ENCODE results near the gene PPIA.
"Not testable (repeated sequence)": the region's sequence is repeated elsewhere in the genome, so short reads cannot be mapped to it uniquely, and the experiment has no call there.

Gene PPIA

DNA sequence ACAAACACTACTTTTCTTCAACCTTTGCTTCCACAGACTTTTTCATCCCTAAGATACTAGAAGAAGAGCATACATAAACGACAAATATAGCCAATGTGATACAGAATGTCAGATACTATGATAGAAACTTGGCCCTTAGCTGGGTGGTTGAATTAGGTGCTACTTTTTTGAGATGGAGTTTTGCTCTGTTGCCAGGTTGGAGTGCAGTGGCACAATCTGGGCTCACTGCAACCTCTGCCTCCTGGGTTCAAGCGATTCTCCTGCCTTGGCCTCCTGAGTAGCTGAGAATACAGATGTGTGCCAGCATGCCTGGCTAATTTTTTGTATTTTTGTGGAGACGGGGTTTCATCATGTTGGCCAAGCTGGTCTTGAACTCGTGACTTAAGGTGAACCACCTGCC, 3.5 kb downstream of the PPIA start:
- Histone ChIP-seq H4K20me1 (peaks cover 66 to 82% (median 76%) of the 10 kb centered on the region in 11 experiments), H3K4me1 (peaks cover 26 to 68% (median 33%) of the 10 kb centered on the region in 10 experiments), H3K9me3 (replicated peaks in 1 of 11) (no peaks in the 10 kb centered on the region), H3K27ac (no peak overlapping the region), H3K4me2 (peak overlapping the region; percentile 92 to 100 (median 96); a peak in 17 of 22 replicates), H3K27me3 (no peaks in the 10 kb centered on the region), H3K36me3 (peaks cover 63 to 75% (median 73%) of the 10 kb centered on the region in 11 experiments), H3K9ac (peak overlapping the region in 3 of 11 experiments; percentile 26 to 38 (median 32); a peak in 5 of 22 replicates), H3K4me3 (peak overlapping the region in 1 of 10 experiments; percentile 94; a peak in 5 of 20 replicates)
- TF ChIP-seq Cebpa-rat (IDR thresholded peaks at IDR 0.05) = no peak

DNA sequence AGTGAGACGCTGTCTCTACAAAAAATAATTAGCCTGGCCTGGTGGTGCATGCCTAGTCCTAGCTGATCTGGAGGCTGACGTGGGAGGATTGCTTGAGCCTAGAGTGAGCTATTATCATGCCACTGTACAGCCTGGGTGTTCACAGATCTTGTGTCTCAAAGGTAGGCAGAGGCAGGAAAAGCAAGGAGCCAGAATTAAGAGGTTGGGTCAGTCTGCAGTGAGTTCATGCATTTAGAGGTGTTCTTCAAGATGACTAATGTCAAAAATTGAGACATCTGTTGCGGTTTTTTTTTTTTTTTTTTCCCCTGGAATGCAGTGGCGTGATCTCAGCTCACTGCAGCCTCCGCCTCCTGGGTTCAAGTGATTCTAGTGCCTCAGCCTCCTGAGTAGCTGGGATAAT, 5.4 kb downstream of the PPIA start:
- Histone ChIP-seq H3K36me3 (peaks cover 66 to 80% (median 76%) of the 10 kb centered on the region in 11 experiments), H3K4me1 (peaks cover 25 to 58% (median 28%) of the 10 kb centered on the region in 10 experiments), H4K20me1 (peaks cover 66 to 98% (median 90%) of the 10 kb centered on the region in 11 experiments), H3K9ac (peak overlapping the region in 1 of 11 experiments; percentile 56; a peak in 1 of 22 replicates), H3K4me2 (no peak overlapping the region), H3K9me3 (replicated peaks in 1 of 11) (no peaks in the 10 kb centered on the region), H3K27me3 (no peaks in the 10 kb centered on the region), H3K27ac (no peak overlapping the region), H3K4me3 (no peak overlapping the region)
- TF ChIP-seq Cebpa-rat (IDR thresholded peaks at IDR 0.05) = no peak

DNA sequence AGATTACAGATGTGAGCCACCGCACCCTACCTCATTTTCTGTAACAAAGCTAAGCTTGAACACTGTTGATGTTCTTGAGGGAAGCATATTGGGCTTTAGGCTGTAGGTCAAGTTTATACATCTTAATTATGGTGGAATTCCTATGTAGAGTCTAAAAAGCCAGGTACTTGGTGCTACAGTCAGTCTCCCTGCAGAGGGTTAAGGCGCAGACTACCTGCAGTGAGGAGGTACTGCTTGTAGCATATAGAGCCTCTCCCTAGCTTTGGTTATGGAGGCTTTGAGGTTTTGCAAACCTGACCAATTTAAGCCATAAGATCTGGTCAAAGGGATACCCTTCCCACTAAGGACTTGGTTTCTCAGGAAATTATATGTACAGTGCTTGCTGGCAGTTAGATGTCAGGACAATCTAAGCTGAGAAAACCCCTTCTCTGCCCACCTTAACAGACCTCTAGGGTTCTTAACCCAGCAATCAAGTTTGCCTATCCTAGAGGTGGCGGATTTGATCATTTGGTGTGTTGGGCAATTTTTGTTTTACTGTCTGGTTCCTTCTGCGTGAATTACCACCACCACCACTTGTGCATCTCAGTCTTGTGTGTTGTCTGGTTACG, 6.0 kb downstream of the PPIA start:
- peaks cover 25 to 58% (median 28%) of the 10 kb centered on the region in 10 experiments for H3K4me1 ChIP-seq
- H3K27ac ChIP-seq = no peak overlapping the region
- no peak for TF ChIP-seq Cebpa-rat (IDR thresholded peaks at IDR 0.05)
- H4K20me1 ChIP-seq = peaks cover 65 to 96% (median 88%) of the 10 kb centered on the region in 11 experiments
- H3K4me2 ChIP-seq = no peak overlapping the region; a peak in 1 of 22 replicates
- H3K36me3 ChIP-seq = peaks cover 66 to 80% (median 76%) of the 10 kb centered on the region in 11 experiments
- no peaks in the 10 kb centered on the region for H3K27me3 ChIP-seq
- H3K9ac ChIP-seq = no peak overlapping the region
- H3K9me3 ChIP-seq (replicated peaks in 1 of 11) = no peaks in the 10 kb centered on the region
- no peak overlapping the region for H3K4me3 ChIP-seq

DNA sequence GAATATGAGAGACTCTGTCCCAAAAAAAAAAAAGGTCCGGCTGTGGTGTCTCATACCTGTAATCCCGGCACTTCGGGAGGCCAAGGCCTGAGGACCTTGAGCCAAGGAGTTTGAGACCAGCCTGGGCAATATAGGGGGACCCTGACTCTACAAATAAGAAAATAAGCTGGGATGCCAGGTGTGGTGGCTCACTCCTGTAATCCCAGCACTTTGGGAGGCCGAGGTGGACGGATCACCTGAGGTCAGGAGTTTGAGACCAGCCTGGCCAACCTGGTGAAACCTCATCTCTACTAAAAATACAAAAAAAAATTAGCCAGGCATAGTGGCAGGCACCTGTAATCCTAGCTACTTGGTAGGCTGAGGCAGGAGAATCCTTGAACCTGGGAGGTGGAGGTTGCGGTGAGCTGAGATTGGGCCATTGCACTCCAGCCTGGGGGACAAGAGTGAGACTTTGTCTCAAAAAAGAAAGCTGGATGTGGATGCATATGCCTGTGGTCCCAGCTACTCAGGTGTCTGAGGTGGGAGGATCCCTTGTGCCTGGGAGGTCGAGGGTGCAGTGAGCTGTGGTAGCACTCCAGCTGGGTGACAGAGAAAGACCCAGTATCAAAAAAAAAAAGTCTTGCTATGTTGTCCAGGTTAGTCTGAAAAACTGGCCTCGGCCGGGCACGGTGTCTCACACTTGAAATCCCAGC, 7.5 kb downstream of the PPIA start:
- H4K20me1 ChIP-seq = peaks cover 50 to 81% (median 73%) of the 10 kb centered on the region in 11 experiments
- H3K4me3 ChIP-seq; H3K9me3 ChIP-seq (replicated peaks in 1 of 11); H3K27me3 ChIP-seq; H3K9ac ChIP-seq; H3K27ac ChIP-seq; H3K4me2 ChIP-seq: not testable (repeated sequence)
- peaks cover 12 to 48% (median 16%) of the 10 kb centered on the region in 10 experiments for H3K4me1 ChIP-seq
- H3K36me3 ChIP-seq = peaks cover 56 to 65% (median 61%) of the 10 kb centered on the region in 11 experiments

DNA sequence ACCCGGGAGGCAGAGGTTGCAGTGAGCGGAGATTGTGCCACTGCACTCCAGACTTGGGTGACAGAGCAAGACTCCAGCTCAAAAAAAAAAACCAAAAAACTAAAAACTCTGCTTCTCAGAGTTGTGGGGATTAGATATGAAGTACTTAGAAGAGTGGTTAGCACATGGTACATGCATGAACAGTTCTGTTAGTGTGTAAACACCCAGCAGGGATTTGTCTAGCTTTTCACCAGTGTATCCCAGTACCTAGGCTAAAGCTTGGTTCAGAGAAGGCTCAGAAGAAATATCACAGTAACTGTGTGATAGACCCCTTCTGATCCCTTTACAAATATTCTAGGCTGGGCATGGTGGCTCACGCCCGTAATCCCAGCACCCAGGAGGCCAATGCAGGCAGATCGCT, 9.5 kb downstream of the PPIA start:
- Histone ChIP-seq H3K9me3 (replicated peaks in 1 of 11) (no peaks in the 10 kb centered on the region), H4K20me1 (peaks cover 30 to 61% (median 54%) of the 10 kb centered on the region in 11 experiments), H3K4me1 (peaks cover 0 to 29% (median 0%) of the 10 kb centered on the region in 10 experiments; a peak in 4 of 20 replicates), H3K27me3 (no peaks in the 10 kb centered on the region), H3K9ac (no peak overlapping the region), H3K4me2 (no peak overlapping the region), H3K27ac (no peak overlapping the region), H3K4me3 (no peak overlapping the region), H3K36me3 (peaks cover 36 to 46% (median 41%) of the 10 kb centered on the region in 11 experiments)
- TF ChIP-seq Cebpa-rat (IDR thresholded peaks at IDR 0.05) = no peak

DNA sequence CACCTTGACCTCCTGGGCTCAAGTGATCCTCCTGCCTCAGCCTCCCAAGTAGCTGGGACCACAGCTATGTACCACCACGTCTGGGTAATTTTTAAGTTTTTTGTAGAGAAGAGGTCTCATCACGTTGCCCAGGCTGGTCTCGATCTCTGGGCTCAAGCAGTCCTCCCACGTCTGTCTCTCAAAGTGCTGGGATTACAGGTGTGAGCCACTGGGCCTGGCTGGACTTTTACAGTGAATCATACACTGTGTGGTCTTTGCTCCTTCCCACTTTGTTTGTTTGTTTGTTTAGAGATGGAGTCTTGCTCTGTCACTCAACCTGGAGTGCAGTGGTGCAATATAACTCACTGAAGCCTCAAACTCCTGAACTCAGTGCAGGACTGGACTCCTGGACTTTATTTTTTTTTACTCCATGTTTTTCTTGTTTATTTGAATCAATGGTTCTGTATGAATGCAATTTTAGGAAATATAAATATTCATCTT, 12.5 kb downstream of the PPIA start:
- H3K27me3 ChIP-seq = no peaks in the 10 kb centered on the region
- H4K20me1 ChIP-seq = peaks cover 2 to 31% (median 24%) of the 10 kb centered on the region in 11 experiments; a peak in 20 of 22 replicates
- TF ChIP-seq Cebpa-rat (IDR thresholded peaks at IDR 0.05) = no peak
- no peak overlapping the region for H3K4me2 ChIP-seq
- H3K9ac ChIP-seq = no peak overlapping the region
- H3K4me3 ChIP-seq = no peak overlapping the region
- H3K9me3 ChIP-seq (replicated peaks in 1 of 11) = no peaks in the 10 kb centered on the region
- H3K27ac ChIP-seq = no peak overlapping the region
- peaks cover 0 to 5% (median 0%) of the 10 kb centered on the region in 10 experiments; a peak in 2 of 20 replicates for H3K4me1 ChIP-seq
- peaks cover 7 to 17% (median 13%) of the 10 kb centered on the region in 11 experiments for H3K36me3 ChIP-seq

DNA sequence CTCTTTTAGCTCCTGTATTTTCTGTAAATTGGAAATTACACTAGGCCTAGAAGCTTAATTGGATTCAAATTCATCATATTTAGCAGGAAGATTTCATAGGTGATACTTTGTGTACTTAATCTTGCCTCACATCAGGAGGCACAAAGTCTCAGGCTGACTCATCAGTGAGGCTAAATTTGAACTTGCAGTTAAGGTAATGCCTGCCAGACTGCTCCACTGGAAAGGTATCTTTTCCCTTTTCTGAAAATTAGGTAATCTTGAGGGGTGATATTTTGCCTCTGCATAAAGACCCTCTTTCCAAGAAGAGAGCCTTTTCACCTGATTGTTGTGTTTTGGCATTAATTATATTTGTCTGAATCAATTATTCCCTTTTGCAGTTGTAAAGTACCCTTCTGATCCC, 14.6 kb downstream of the PPIA start:
- no peak for TF ChIP-seq Cebpa-rat (IDR thresholded peaks at IDR 0.05)
- H4K20me1 ChIP-seq = peaks cover 0 to 10% (median 2%) of the 10 kb centered on the region in 11 experiments; a peak in 5 of 22 replicates
- 0 out of 22 replicates have a peak, but pooled peaks cover 0 to 3% (median 0%) of the 10 kb centered on the region in 11 experiments for H3K36me3 ChIP-seq
- H3K9me3 ChIP-seq (replicated peaks in 1 of 11) = no peaks in the 10 kb centered on the region
- no peaks in the 10 kb centered on the region for H3K4me1 ChIP-seq
- H3K4me2 ChIP-seq = no peak overlapping the region
- no peak overlapping the region for H3K27ac ChIP-seq
- no peaks in the 10 kb centered on the region for H3K27me3 ChIP-seq
- no peak overlapping the region for H3K9ac ChIP-seq
- no peak overlapping the region for H3K4me3 ChIP-seq

DNA sequence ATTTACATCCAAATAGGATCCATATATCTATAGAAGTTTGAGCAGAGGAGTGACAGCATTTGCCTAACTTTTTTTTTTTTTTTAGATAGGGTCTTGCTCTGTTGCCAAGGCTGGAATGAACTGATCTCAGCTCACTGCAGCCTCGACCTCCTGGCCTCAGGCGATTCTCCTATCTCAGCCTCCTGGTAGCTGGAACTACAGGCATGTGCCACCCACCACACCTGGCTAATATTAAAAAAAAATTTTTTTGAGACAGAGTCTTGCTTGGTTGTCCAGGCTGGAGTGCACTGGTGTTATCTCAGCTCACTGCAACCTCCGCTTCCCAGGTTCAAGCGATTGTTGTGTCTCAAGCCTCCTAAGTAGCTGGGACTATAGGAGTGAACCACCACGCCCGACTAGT, 15.1 kb downstream of the PPIA start:
- no peaks in the 10 kb centered on the region for H3K36me3 ChIP-seq
- no peaks in the 10 kb centered on the region for H3K27me3 ChIP-seq
- H4K20me1 ChIP-seq = peaks cover 0 to 5% (median 0%) of the 10 kb centered on the region in 11 experiments; a peak in 2 of 22 replicates
- H3K4me3 ChIP-seq = no peak overlapping the region
- no peak overlapping the region for H3K27ac ChIP-seq
- H3K9me3 ChIP-seq (replicated peaks in 1 of 11) = no peaks in the 10 kb centered on the region
- TF ChIP-seq Cebpa-rat (IDR thresholded peaks at IDR 0.05) = no peak
- H3K4me1 ChIP-seq = no peaks in the 10 kb centered on the region
- no peak overlapping the region for H3K4me2 ChIP-seq
- no peak overlapping the region for H3K9ac ChIP-seq

DNA sequence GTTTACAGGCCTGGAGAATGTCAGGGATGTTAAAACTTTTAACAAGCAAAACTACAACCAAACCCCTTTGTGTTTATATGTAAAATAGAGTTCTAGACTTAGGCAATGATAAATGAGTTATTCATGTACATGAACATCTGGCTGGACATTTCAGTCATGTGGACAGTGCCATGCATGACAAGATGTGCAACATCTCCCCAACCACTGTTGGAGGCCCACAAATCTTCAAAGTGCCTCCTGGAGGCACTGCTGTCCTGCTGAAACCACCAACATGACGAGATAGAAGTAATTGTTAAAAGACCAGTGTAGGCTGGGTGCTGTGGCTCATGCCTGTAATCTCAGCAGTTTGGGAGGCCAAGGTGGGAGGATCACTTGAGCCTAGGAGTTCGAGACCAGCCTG, 18.4 kb downstream of the PPIA start:
- no peak overlapping the region for H3K27ac ChIP-seq
- H3K9ac ChIP-seq = no peak overlapping the region
- no peaks in the 10 kb centered on the region for H4K20me1 ChIP-seq
- no peaks in the 10 kb centered on the region for H3K36me3 ChIP-seq
- H3K27me3 ChIP-seq = no peaks in the 10 kb centered on the region
- no peak for TF ChIP-seq Cebpa-rat (IDR thresholded peaks at IDR 0.05)
- H3K4me1 ChIP-seq = no peaks in the 10 kb centered on the region
- H3K4me2 ChIP-seq = no peak overlapping the region
- no peak overlapping the region for H3K4me3 ChIP-seq
- no peaks in the 10 kb centered on the region for H3K9me3 ChIP-seq (replicated peaks in 1 of 11)
